Neural crest cell (in vitro differentiated cells): ENCODE results near the gene PPHLN1. TPM values are rescaled to one million over a fixed set of nuclear protein-coding genes. Genes with fewer than 3 reads are reported as not detected.

Experiments used
- DNase-seq: peaks from one replicate; pipeline ENCODE4 v3.0.0; 2021; ENCODE audit warnings: low read depth, mixed read lengths, low spot score
- H3K27ac Mint-ChIP-seq: one replicate; pipeline ENCODE4 v1.8.0; 2021; ENCODE audit warnings: mild to moderate bottlenecking, mixed read lengths; ENCODE audit not compliant: unreplicated experiment
- H3K27me3 Mint-ChIP-seq: 2 replicates; pipeline ENCODE4 v1.8.0; 2021; ENCODE audit warnings: low read depth, mild to moderate bottlenecking, mixed read lengths
- H3K36me3 Mint-ChIP-seq: 2 replicates; pipeline ENCODE4 v1.8.0; 2021; ENCODE audit warnings: low read depth, mild to moderate bottlenecking, mixed read lengths
- H3K4me1 Mint-ChIP-seq: 2 replicates; pipeline ENCODE4 v1.8.0; 2021; ENCODE audit warnings: mixed read lengths
- H3K4me3 Mint-ChIP-seq: one replicate; pipeline ENCODE4 v1.8.0; 2021; ENCODE audit warnings: mild to moderate bottlenecking, mixed read lengths
- H3K9me3 Mint-ChIP-seq: 2 replicates; pipeline ENCODE4 v1.8.0; 2021; ENCODE audit warnings: mixed read lengths
- CTCF ChIP-seq: fragments of 200-600 bp; sonication (generic); conservative IDR thresholded peaks from 2 replicates; pipeline ENCODE4 v1.5.0; 2021; ENCODE audit warnings: antibody characterized with exemption, mild to moderate bottlenecking
- total RNA-seq: library from RNA; stranded (reverse); gene quantifications from 2 replicates; pipeline ENCODE4 v1.2.1, GENCODE V29; 2021

Gene PPHLN1
- total RNA-seq, 1 donor from 2014 or later, result 57.9 TPM

- TF ChIP-seq CTCF, result no peak
- DNase-seq, result no peak
- peaks cover 3% of the 10 kb centered on the region for H3K36me3 Mint-ChIP-seq
- H3K4me1 Mint-ChIP-seq, result peaks cover 48% of the 10 kb centered on the region
- H3K9me3 Mint-ChIP-seq, result no peaks in the 10 kb centered on the region
- H3K27me3 Mint-ChIP-seq, result no peaks in the 10 kb centered on the region
- H3K4me3 Mint-ChIP-seq, result no peak overlapping the region
- no peak overlapping the region for H3K27ac Mint-ChIP-seq
Observed at GRCh38 chr12:42473561-42473960, 147.6 kb downstream of the PPHLN1 start.

- no peak overlapping the region for H3K27ac Mint-ChIP-seq
- TF ChIP-seq CTCF, result no peak
- no peaks in the 10 kb centered on the region for H3K9me3 Mint-ChIP-seq
- H3K4me1 Mint-ChIP-seq, result peaks cover 48% of the 10 kb centered on the region
- peaks cover 3% of the 10 kb centered on the region for H3K36me3 Mint-ChIP-seq
- no peak overlapping the region for H3K4me3 Mint-ChIP-seq
- no peak for DNase-seq
- H3K27me3 Mint-ChIP-seq, result no peaks in the 10 kb centered on the region
Observed at GRCh38 chr12:42474391-42474790, 148.4 kb downstream of the PPHLN1 start.

GRCh38 chr12:42475106-42475505 is 149.1 kb downstream of the PPHLN1 start:
- no peak for TF ChIP-seq CTCF
- Mint-ChIP-seq H3K27me3 (no peaks in the 10 kb centered on the region), H3K27ac (no peak overlapping the region), H3K4me1 (peaks cover 46% of the 10 kb centered on the region), H3K9me3 (no peaks in the 10 kb centered on the region), H3K36me3 (peaks cover 3% of the 10 kb centered on the region), H3K4me3 (no peak overlapping the region)
- no peak for DNase-seq

GRCh38 chr12:42477941-42478340 is 152.0 kb downstream of the PPHLN1 start:
- Mint-ChIP-seq H3K27me3 (peaks cover 3% of the 10 kb centered on the region), H3K36me3 (no peaks in the 10 kb centered on the region), H3K27ac (no peak overlapping the region), H3K4me1 (peaks cover 32% of the 10 kb centered on the region), H3K9me3 (no peaks in the 10 kb centered on the region), H3K4me3 (no peak overlapping the region)
- no peak for TF ChIP-seq CTCF
- DNase-seq, result no peak

GRCh38 chr12:42481368-42481767 is 155.4 kb downstream of the PPHLN1 start:
- peaks cover 34% of the 10 kb centered on the region for H3K4me1 Mint-ChIP-seq
- H3K36me3 Mint-ChIP-seq, result no peaks in the 10 kb centered on the region
- no peak for DNase-seq
- no peak for TF ChIP-seq CTCF
- H3K9me3 Mint-ChIP-seq, result no peaks in the 10 kb centered on the region
- H3K27ac Mint-ChIP-seq, result no peak overlapping the region
- H3K4me3 Mint-ChIP-seq, result peak overlapping the region; percentile 92
- peaks cover 3% of the 10 kb centered on the region for H3K27me3 Mint-ChIP-seq
